Endothelial cell of umbilical vein (primary cell): ENCODE measurements around the gene RAMP3.

ENCODE experiments used
- CTCF ChIP-seq, 2 donors: IDR thresholded peaks; 1 replicate in 1 of 2; 2 replicates in 1 of 2; pipeline ENCODE4 v1.5.1; 2011; ENCODE audit warnings: low read length in 2 of 2, mild to moderate bottlenecking in 2 of 2, moderate library complexity in 2 of 2, control low read depth in 1 of 2, inconsistent platforms in 1 of 2, low read depth in 1 of 2; ENCODE audit not compliant: insufficient read depth in 1 of 2; ENCODE audit errors: extremely low read depth in 1 of 2
- EZH2 ChIP-seq: IDR thresholded peaks from 2 replicates; pipeline ENCODE4 v1.6.1; 2012; ENCODE audit warnings: borderline replicate concordance, low read depth, mild to moderate bottlenecking, moderate library complexity, low read length, inconsistent platforms; ENCODE audit not compliant: severe bottlenecking
- MAX ChIP-seq: IDR thresholded peaks from 2 replicates; pipeline ENCODE4 v1.6.1; 2011; ENCODE audit not compliant: insufficient read depth, insufficient read length
- POLR2A ChIP-seq: IDR thresholded peaks from 2 replicates; pipeline ENCODE4 v1.6.1; 2012; ENCODE audit warnings: low read depth, mild to moderate bottlenecking, control low read depth, low read length
- POLR2AphosphoS5 ChIP-seq: IDR thresholded peaks from 2 replicates; pipeline ENCODE4 v1.6.1; 2012; ENCODE audit warnings: low read depth, mild to moderate bottlenecking, control low read depth, low read length, moderate library complexity; ENCODE audit not compliant: insufficient read depth

GRCh38 chr7:45176091-45176490, 18.5 kb downstream of the RAMP3 start:
- TF ChIP-seq CTCF (IDR thresholded peaks at IDR 0.05; ENCODE audit: extremely low read depth in 1 of 2, insufficient read depth in 1 of 2, low read depth in 1 of 2, low read length in 2 of 2), result no peak
- TF ChIP-seq POLR2AphosphoS5, result no peak
- TF ChIP-seq EZH2, result no peak
- TF ChIP-seq MAX, result no peak
- no peak for TF ChIP-seq POLR2A
